Measurements from ENCODE around the gene ZC3H12A. TPM values are rescaled to one million over a fixed set of nuclear protein-coding genes. Genes with fewer than 3 reads are reported as not detected.

Gene ZC3H12A
- total and polyA plus RNA-seq, 3 donors from 2014 or later = 6.3 to 9.0 (median 8.2) TPM

GRCh38 chr1:37477946-37478345 lies 3.6 kb downstream of the ZC3H12A start:
- Histone ChIP-seq H3K36me3 (ENCODE audit: low read depth, missing control alignments) (no peaks in the 10 kb centered on the region), H3K27ac (peak overlapping the region; percentile 75 to 94), H3K9me3 (no peaks in the 10 kb centered on the region), H3K4me3 (no peak overlapping the region), H3K4me1 (peaks cover 55% of the 10 kb centered on the region), H3K27me3 (no peaks in the 10 kb centered on the region)
- WGBS, 2 donors = 96% methylated on average over 5 of the region's 5 CpGs
- no peak for TF ChIP-seq POLR2A (IDR thresholded peaks at IDR 0.05)
- TF ChIP-seq, protein P1, sequence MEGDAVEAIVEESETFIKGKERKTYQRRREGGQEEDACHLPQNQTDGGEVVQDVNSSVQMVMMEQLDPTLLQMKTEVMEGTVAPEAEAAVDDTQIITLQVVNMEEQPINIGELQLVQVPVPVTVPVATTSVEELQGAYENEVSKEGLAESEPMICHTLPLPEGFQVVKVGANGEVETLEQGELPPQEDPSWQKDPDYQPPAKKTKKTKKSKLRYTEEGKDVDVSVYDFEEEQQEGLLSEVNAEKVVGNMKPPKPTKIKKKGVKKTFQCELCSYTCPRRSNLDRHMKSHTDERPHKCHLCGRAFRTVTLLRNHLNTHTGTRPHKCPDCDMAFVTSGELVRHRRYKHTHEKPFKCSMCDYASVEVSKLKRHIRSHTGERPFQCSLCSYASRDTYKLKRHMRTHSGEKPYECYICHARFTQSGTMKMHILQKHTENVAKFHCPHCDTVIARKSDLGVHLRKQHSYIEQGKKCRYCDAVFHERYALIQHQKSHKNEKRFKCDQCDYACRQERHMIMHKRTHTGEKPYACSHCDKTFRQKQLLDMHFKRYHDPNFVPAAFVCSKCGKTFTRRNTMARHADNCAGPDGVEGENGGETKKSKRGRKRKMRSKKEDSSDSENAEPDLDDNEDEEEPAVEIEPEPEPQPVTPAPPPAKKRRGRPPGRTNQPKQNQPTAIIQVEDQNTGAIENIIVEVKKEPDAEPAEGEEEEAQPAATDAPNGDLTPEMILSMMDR (IDR thresholded peaks at IDR 0.05) = no peak
- no peak for DNase-seq
- intact Hi-C loops (cut with DNase I; ENCODE audit: low total_unique reads) = no loop called here

DNA sequence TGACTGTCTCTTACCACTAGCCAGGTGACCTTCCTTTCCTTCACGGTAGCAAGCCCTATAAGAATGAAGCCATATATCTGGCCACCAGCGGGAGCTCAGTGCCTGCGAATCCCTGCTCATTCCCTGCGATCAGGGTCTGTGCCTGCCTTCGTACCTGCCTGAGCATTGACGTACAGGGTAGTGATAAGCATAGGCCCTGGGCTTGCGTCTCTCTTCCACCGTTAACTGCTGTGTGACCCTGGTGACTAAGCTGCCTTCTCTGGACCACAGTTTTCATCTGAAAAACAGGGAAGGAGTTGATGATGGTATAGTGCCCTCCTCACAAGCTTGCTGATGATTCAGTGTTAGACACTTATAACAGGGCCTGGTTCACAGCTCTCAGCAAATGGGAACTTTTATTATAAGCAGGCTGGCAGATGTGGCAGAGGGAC lies 4.1 kb downstream of the ZC3H12A start:
- H3K4me3 ChIP-seq = no peak overlapping the region
- H3K27me3 ChIP-seq = no peaks in the 10 kb centered on the region
- peak overlapping the region in 1 of 2 donors; percentile 87 for H3K27ac ChIP-seq
- H3K9me3 ChIP-seq = no peaks in the 10 kb centered on the region
- no peaks in the 10 kb centered on the region for H3K36me3 ChIP-seq (ENCODE audit: low read depth, missing control alignments)
- intact Hi-C loops (cut with DNase I; ENCODE audit: low total_unique reads) = no loop called here
- TF ChIP-seq, protein P1 (IDR thresholded peaks at IDR 0.05) = no peak
- no peak for TF ChIP-seq POLR2A (IDR thresholded peaks at IDR 0.05)
- peaks cover 55% of the 10 kb centered on the region for H3K4me1 ChIP-seq
- 91 to 92% methylated on average over 8 of the region's 8 CpGs for WGBS, 2 donors
- no peak for DNase-seq

DNA sequence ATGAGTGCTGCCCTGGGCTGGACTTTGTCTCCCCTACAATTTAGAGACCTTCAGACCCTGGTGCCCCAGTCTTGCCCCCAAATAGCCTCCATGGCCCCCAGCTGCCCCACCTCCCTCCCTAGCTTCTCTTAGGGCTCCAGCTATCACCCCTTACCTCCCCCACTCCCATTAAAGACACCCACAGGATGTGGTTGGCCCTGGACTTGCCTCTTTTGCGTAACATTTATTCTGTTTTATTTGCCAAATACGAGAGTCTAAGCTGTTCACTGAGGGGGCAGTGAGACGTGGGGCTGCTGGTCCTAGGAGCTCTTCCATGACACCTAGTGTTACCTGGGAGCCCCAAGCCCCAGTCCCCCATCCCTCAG lies 4.5 kb downstream of the ZC3H12A start:
- Histone ChIP-seq H3K36me3 (ENCODE audit: low read depth, missing control alignments) (no peaks in the 10 kb centered on the region), H3K4me1 (peaks cover 52% of the 10 kb centered on the region), H3K9me3 (no peaks in the 10 kb centered on the region), H3K27me3 (no peaks in the 10 kb centered on the region), H3K4me3 (no peak overlapping the region), H3K27ac (peak overlapping the region; percentile 59 to 87)
- intact Hi-C loops (cut with DNase I; ENCODE audit: low total_unique reads) = no loop called here
- 46 to 61% methylated on average over 3 of the region's 3 CpGs for WGBS, 2 donors
- no peak for DNase-seq
- TF ChIP-seq, protein P1 (IDR thresholded peaks at IDR 0.05) = no peak
- TF ChIP-seq POLR2A (IDR thresholded peaks at IDR 0.05) = no peak

DNA sequence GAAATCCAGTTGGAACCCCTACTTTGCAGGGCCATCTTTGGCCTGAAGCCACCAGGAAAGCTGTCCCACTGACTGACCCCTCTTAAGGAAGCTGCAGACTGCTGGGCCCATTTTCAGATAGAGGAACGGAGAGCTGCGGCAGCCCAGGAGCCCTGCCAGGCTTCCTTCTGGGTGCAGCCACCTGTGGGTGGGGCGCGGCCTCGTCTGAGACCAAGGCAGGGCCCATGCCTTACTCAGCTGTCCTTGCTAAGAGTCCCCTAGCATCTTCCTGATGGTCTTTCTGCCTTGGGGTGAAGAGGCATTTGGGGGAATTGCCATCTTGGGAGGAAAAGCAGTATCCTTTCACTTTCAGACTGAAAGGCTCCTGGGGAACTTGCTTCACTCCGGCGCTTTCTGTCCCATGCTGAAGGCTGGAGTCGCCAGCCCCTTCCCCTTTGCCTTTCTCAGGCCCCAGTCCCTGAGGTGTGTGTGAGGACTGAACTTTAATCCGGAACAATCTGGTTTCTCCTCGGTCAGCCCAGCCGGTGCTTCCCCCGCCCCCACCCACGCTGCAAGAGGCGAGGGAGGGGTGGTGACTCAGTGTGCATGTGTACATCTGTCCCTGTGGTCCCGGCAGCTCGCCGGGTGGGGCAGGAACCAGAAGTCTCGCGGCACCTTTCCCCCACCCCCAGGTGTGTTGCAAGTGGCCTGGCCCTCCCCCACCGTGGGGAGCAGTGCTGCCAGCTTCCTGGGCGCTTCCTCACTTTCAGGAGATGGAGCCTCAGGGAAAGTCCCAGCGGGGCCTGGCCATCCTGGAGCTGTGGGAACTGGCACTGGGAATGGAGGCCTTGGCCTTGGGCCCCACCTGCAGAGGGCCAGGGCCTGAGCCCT lies 5.1 kb downstream of the ZC3H12A start:
- intact Hi-C loops (cut with DNase I; ENCODE audit: low total_unique reads) = no loop called here
- no peaks in the 10 kb centered on the region for H3K27me3 ChIP-seq
- H3K9me3 ChIP-seq = no peaks in the 10 kb centered on the region
- 37 to 40% methylated on average over 5 to 16 of the region's 22 CpGs for WGBS, 2 donors
- no peaks in the 10 kb centered on the region for H3K36me3 ChIP-seq (ENCODE audit: low read depth, missing control alignments)
- peaks cover 57% of the 10 kb centered on the region for H3K4me1 ChIP-seq
- peak; percentile 83 for DNase-seq
- peak overlapping the region in 1 of 2 donors; percentile 17 for H3K4me3 ChIP-seq
- TF ChIP-seq, protein P1 (IDR thresholded peaks at IDR 0.05) = no peak
- TF ChIP-seq POLR2A (IDR thresholded peaks at IDR 0.05) = no peak
- peak overlapping the region; percentile 59 to 87 for H3K27ac ChIP-seq

GRCh38 chr1:37480125-37480466 lies 5.7 kb downstream of the ZC3H12A start:
- 79 to 100% methylated on average over 3 to 5 of the region's 5 CpGs for WGBS, 2 donors
- Histone ChIP-seq H3K36me3 (ENCODE audit: low read depth, missing control alignments) (no peaks in the 10 kb centered on the region), H3K27ac (peak overlapping the region; percentile 59 to 87), H3K9me3 (no peaks in the 10 kb centered on the region), H3K4me1 (peaks cover 60% of the 10 kb centered on the region), H3K27me3 (no peaks in the 10 kb centered on the region), H3K4me3 (no peak overlapping the region)
- intact Hi-C loops (cut with DNase I; ENCODE audit: low total_unique reads) = no loop called here
- DNase-seq = no peak
- TF ChIP-seq, protein P1 (IDR thresholded peaks at IDR 0.05) = no peak
- no peak for TF ChIP-seq POLR2A (IDR thresholded peaks at IDR 0.05)

Measured in testis (tissue), 3 donors.